Epithelial cell of proximal tubule (primary cell): ENCODE results near the gene ANK3. TPM values are rescaled to one million over a fixed set of nuclear protein-coding genes. Genes with fewer than 3 reads are reported as not detected.

Experiments used
- DNase-seq: peaks from one replicate; pipeline ENCODE4 v3.0.0-alpha.2; 2011; ENCODE audit warnings: low read depth
- H3K4me3 ChIP-seq: 2 replicates; pipeline ENCODE4 v1.5.1; 2011; ENCODE audit warnings: low read depth, mild to moderate bottlenecking, low read length
- CTCF ChIP-seq: conservative IDR thresholded peaks from 2 replicates; pipeline ENCODE4 v1.5.1; 2012; ENCODE audit warnings: low read depth, mild to moderate bottlenecking, low read length
- total RNA-seq: library from RNA; depleted of rRNA; stranded (reverse); fragments of >200 nt; gene quantifications from 2 replicates; pipeline ENCODE4 v1.2.3, GENCODE V29; 2015

The ANK3 gene
- total RNA-seq, 1 donor from 2014 or later, result 6.6 TPM

- DNase-seq, result no peak
- H3K4me3 ChIP-seq, result no peak overlapping the region
- no peak for TF ChIP-seq CTCF
Observed at GRCh38 chr10:60252688-60253087, 137.0 kb downstream of the ANK3 start.

GRCh38 chr10:60246382-60246781, 143.3 kb downstream of the ANK3 start:
- H3K4me3 ChIP-seq, result no peak overlapping the region
- no peak for TF ChIP-seq CTCF
- DNase-seq, result no peak

- no peak for DNase-seq
- TF ChIP-seq CTCF, result no peak
- no peak overlapping the region for H3K4me3 ChIP-seq
Observed at GRCh38 chr10:60239228-60239627, 150.4 kb downstream of the ANK3 start.

- no peak for DNase-seq
- no peak overlapping the region for H3K4me3 ChIP-seq
- no peak for TF ChIP-seq CTCF
Observed at GRCh38 chr10:60238759-60239100, 150.9 kb downstream of the ANK3 start.

- peak; percentile 61 for TF ChIP-seq CTCF
- DNase-seq, result no peak
- no peak overlapping the region for H3K4me3 ChIP-seq
Observed at GRCh38 chr10:60237977-60238758, 151.5 kb downstream of the ANK3 start.

GRCh38 chr10:60236869-60237524, 152.7 kb downstream of the ANK3 start:
- DNase-seq, result no peak
- no peak for TF ChIP-seq CTCF
- H3K4me3 ChIP-seq, result no peak overlapping the region

GRCh38 chr10:60235001-60235400, 154.7 kb downstream of the ANK3 start:
- no peak for TF ChIP-seq CTCF

More at GRCh38 chr10:60235001-60235400, 154.7 kb downstream of the ANK3 start:
- no peak overlapping the region for H3K4me3 ChIP-seq
- no peak for DNase-seq
